GM04504 (cell line): ENCODE data around the gene VARS1.
"Not testable (repeated sequence)": the region's sequence is repeated elsewhere in the genome, so short reads cannot be mapped to it uniquely, and the experiment has no call there.

Experiments
- DNase-seq: peaks from one replicate; pipeline ENCODE4 v3.0.0-alpha.2; 2012; ENCODE audit warnings: low read depth

Gene VARS1

GRCh38 chr6:31794294-31794865, 1.2 kb downstream of the VARS1 start:
- DNase-seq = peak; percentile 17

- DNase-seq = not testable (repeated sequence)
These were observed 1.7 kb downstream of the VARS1 start for GRCh38 chr6:31793927-31794245.

GRCh38 chr6:31792761-31793171, 2.8 kb downstream of the VARS1 start:
- DNase-seq = no peak

- no peak for DNase-seq
These were observed 3.5 kb downstream of the VARS1 start for GRCh38 chr6:31792090-31792374.

GRCh38 chr6:31791324-31792089, 4.0 kb downstream of the VARS1 start:
- no peak for DNase-seq

- no peak for DNase-seq
These were observed 10.1 kb downstream of the VARS1 start for GRCh38 chr6:31785475-31785874.

- no peak for DNase-seq
These were observed 11.2 kb downstream of the VARS1 start for GRCh38 chr6:31784098-31784925.

GRCh38 chr6:31782126-31782855, 13.3 kb downstream of the VARS1 start:
- DNase-seq = no peak

- DNase-seq = no peak
These were observed 14.1 kb downstream of the VARS1 start for GRCh38 chr6:31781244-31782125.

GRCh38 chr6:31780507-31781243, 14.9 kb downstream of the VARS1 start:
- no peak for DNase-seq

- no peak for DNase-seq
These were observed 15.6 kb downstream of the VARS1 start for GRCh38 chr6:31779908-31780307.

- no peak for DNase-seq
These were observed 16.3 kb downstream of the VARS1 start for GRCh38 chr6:31778999-31779885.

GRCh38 chr6:31778193-31778592, 17.4 kb downstream of the VARS1 start:
- DNase-seq = no peak

GRCh38 chr6:31777667-31778050, 17.9 kb downstream of the VARS1 start:
- no peak for DNase-seq

GRCh38 chr6:31776989-31777666, 18.4 kb downstream of the VARS1 start, which contains the start of gene VWA7:
TSS of gene VWA7 (minus strand) at chr6:31777328. CDS start at chr6:31776779, 549 bp downstream.
- DNase-seq = peak; percentile 28

GRCh38 chr6:31776485-31776988, 19.0 kb downstream of the VARS1 start:
- DNase-seq = no peak

GRCh38 chr6:31775633-31776484, 19.7 kb downstream of the VARS1 start:
- no peak for DNase-seq

GRCh38 chr6:31775184-31775583, 20.4 kb downstream of the VARS1 start:
- DNase-seq = no peak
